ENCODE results near the gene TK2. TPM values are rescaled to one million over a fixed set of nuclear protein-coding genes. Genes with fewer than 3 reads are reported as not detected.

TK2 gene
- total and polyA plus RNA-seq, 9 of the 15 experiments (the other 6 are each of a cell fraction or from before 2014, with no cell fraction given): 1.1 to 10.2 (median 5.3) TPM

DNA sequence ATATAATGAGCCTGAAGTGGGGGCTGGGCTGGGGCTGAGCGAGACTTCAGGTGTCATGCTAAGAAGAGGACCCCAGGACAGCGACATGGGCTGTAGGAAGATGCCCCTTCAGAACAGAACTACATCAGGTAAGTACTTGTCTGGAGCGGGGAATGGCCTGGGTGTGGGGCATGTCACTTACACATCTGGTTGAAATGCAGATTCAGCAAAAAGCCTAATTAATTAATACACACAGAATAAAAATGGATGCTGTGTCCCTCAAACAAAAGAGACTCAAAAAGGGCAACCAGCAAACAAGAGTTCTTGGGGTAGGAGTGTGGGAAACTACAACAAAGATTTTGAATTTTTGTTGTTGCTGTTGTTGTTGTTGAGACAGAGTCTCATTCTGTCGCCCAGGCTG, 41.1 kb upstream of the TK2 start (continued):
- TF ChIP-seq, protein P1, sequence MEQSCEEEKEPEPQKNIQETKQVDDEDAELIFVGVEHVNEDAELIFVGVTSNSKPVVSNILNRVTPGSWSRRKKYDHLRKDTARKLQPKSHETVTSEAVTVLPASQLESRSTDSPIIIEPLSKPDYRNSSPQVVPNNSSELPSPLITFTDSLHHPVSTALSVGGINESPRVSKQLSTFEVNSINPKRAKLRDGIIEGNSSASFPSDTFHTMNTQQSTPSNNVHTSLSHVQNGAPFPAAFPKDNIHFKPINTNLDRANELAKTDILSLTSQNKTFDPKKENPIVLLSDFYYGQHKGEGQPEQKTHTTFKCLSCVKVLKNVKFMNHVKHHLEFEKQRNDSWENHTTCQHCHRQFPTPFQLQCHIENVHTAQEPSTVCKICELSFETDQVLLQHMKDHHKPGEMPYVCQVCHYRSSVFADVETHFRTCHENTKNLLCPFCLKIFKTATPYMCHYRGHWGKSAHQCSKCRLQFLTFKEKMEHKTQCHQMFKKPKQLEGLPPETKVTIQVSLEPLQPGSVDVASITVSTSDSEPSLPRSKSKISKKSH (CRISPR knock-in tag; IDR thresholded peaks at IDR 0.05): no peak
- TF ChIP-seq NR1H2 (CRISPR knock-in tag; IDR thresholded peaks at IDR 0.05) (no peak), U2AF1 (optimal IDR thresholded peaks at IDR 0.05; ENCODE audit: low read depth, low read length) (no peak), SAP30 (IDR thresholded peaks at IDR 0.05; ENCODE audit: borderline replicate concordance, insufficient read depth, low read depth, low read length, poor library complexity, severe bottlenecking) (no peak), BMI1 (IDR thresholded peaks at IDR 0.05; ENCODE audit: low read length) (no peak), MAFK (IDR thresholded peaks at IDR 0.05; ENCODE audit: low read length) (peak; percentile 54; the same call in 1 of the 2 replicates), TARDBP (IDR thresholded peaks at IDR 0.05) (no peak), LARP7 (IDR thresholded peaks at IDR 0.05) (no peak), U2AF2 (optimal IDR thresholded peaks at IDR 0.05; ENCODE audit: low read depth, low read length) (no peak)

DNA sequence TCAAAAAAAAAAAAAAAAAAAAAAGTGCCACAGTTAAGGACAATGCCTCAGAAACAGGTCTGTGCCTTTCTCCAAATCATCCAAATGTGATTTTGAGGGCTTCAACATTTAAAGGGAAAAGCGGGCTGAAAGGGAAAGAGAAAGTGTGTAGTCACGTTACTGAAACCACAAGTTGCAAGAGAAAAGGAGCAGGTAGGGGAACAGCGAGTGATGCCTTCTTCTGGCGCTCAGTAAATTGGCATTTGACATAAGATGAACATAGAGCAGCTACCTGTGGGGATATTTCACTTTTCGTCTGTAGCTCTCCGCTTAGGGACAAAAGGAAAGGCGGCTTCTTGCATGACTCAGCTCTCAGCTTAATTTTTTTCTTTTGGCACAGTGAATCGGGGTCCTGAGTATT, 40.4 kb upstream of the TK2 start:
- ChIA-PET POLR2A (interaction anchor here (0.7 to 0.9 kb wide), 2 partner anchors 41 to 183 kb away, joined by 3 to 5 read pairs; partner anchors contain the start of gene TK2), CTCF (ENCODE audit: low intra/inter-chr PET ratio) (interaction anchor here (1.5 to 3.5 kb wide), 2 partner anchors 79 to 184 kb away, joined by 7 to 22 read pairs; no protein-coding TSS in a partner anchor)
- BruUV-seq (replicated peaks): no TSS peak
- Histone ChIP-seq H3K79me2 (ENCODE audit: control insufficient read depth, insufficient read depth, low read length) (no peaks in the 10 kb centered on the region), H3K27me3 (ENCODE audit: control insufficient read depth in 2 of 2, insufficient read depth in 2 of 2, low read length in 2 of 2) (peaks cover 0 to 3% of the 10 kb centered on the region in 2 experiments; a peak in 1 of 5 replicates), H3K4me3 (no peak overlapping the region), H3K9me1 (ENCODE audit: control insufficient read depth, insufficient read depth, low read length) (no peaks in the 10 kb centered on the region), H3K9me3 (replicated peaks; ENCODE audit: control insufficient read depth, insufficient read depth, low read depth, low read length) (no peaks in the 10 kb centered on the region), H3K9ac (ENCODE audit: insufficient read depth in 1 of 2, low read depth in 2 of 2, low read length in 2 of 2) (no peak overlapping the region), H3K27ac (ENCODE audit: extremely low read depth, low read depth, low read length) (no peak overlapping the region), H3K36me3 (ENCODE audit: control insufficient read depth, insufficient read depth, low read length) (no peaks in the 10 kb centered on the region), H4K20me1 (replicated peaks; ENCODE audit: control insufficient read depth, insufficient read depth, low read length) (no peaks in the 10 kb centered on the region), H2AFZ (ENCODE audit: low read depth, low read length) (no peak overlapping the region), H3K4me2 (ENCODE audit: insufficient read depth, low read length) (no peak overlapping the region), H3K4me1 (replicated peaks in 1 of 2; ENCODE audit: control insufficient read depth in 2 of 2, insufficient read depth in 2 of 2, low read length in 2 of 2) (no peaks in the 10 kb centered on the region; a peak in 1 of 5 replicates)
- intact Hi-C loops (cut with micrococcal nuclease): no loop called here
- FAIRE-seq: peak; percentile 51
- in situ Hi-C loops (cut with MboI): loop anchor here (5.0 kb wide), 1 partner anchor 183 kb away; no protein-coding TSS in a partner anchor
- no peak for TF ChIP-seq ETV5 (CRISPR knock-in tag; IDR thresholded peaks at IDR 0.05; ENCODE audit: low read depth)
- 0 out of 2 replicates have a peak, but pooled peaks have one; percentile 8 for TF ChIP-seq MAFG (tag; conservative IDR thresholded peaks at IDR 0.05)
- no peak for DNase-seq (ENCODE audit: extremely low read depth in 1 of 4, low spot score in 3 of 4)
- 32% methylated on average over 8 of the region's 8 CpGs for WGBS (ENCODE audit: insufficient coverage, low coverage, missing lambda C conversion rate)
- ATAC-seq: no peak
